HPDE6-E6E7 (cell line): ENCODE data around the gene COASY.
"Not testable (repeated sequence)": the region's sequence is repeated elsewhere in the genome, so short reads cannot be mapped to it uniquely, and the experiment has no call there.

Experiments used
- DNase-seq: peaks from one replicate; pipeline ENCODE4 v3.0.0; 2011; ENCODE audit warnings: missing footprints; ENCODE audit errors: extremely low spot score

The COASY gene

GRCh38 chr17:42574463-42574862 is 12.5 kb downstream of the COASY start:
- DNase-seq: no peak

- no peak for DNase-seq
Observed at GRCh38 chr17:42577140-42577531, 15.2 kb downstream of the COASY start.

- peak; percentile 97 for DNase-seq
Observed at GRCh38 chr17:42577532-42578281, 15.8 kb downstream of the COASY start, which contains the start of gene PSMC3IP. TSS of gene PSMC3IP (minus strand) at chr17:42577729. CDS start at chr17:42577686, 43 bp downstream.

- DNase-seq: peak; percentile 76
Observed at GRCh38 chr17:42578282-42578869, 16.4 kb downstream of the COASY start.

GRCh38 chr17:42579794-42580551 is 18.0 kb downstream of the COASY start:
- DNase-seq: no peak

GRCh38 chr17:42581744-42582270 is 19.9 kb downstream of the COASY start:
- no peak for DNase-seq

GRCh38 chr17:42584880-42585279 is 22.9 kb downstream of the COASY start:
- no peak for DNase-seq

- DNase-seq: no peak
Observed at GRCh38 chr17:42585353-42585752, 23.4 kb downstream of the COASY start.

GRCh38 chr17:42586514-42587230 is 24.7 kb downstream of the COASY start:
- peak; percentile 96 for DNase-seq

- DNase-seq: no peak
Observed at GRCh38 chr17:42590886-42591285, 28.9 kb downstream of the COASY start.

GRCh38 chr17:42591411-42591810 is 29.5 kb downstream of the COASY start:
- DNase-seq: no peak

- DNase-seq: no peak
Observed at GRCh38 chr17:42596386-42596785, 34.4 kb downstream of the COASY start.

- DNase-seq: no peak
Observed at GRCh38 chr17:42598905-42599304, 37.0 kb downstream of the COASY start.

- no peak for DNase-seq
Observed at GRCh38 chr17:42603318-42603717, 41.4 kb downstream of the COASY start.

GRCh38 chr17:42607769-42608168 is 45.8 kb downstream of the COASY start:
- DNase-seq: no peak

GRCh38 chr17:42608305-42609181 is 46.6 kb downstream of the COASY start:
- DNase-seq: peak; percentile 76

GRCh38 chr17:42609182-42609813 is 47.4 kb downstream of the COASY start, which contains the start of the genes RETREG3 and TUBG1:
TSS of gene RETREG3 (minus strand) at chr17:42609374. CDS start at chr17:42609324, 50 bp downstream.
TSS of gene TUBG1 (plus strand) at chr17:42609683. CDS start at chr17:42609738, 55 bp downstream.
- DNase-seq: peak; percentile 99

GRCh38 chr17:42609814-42610801 is 48.2 kb downstream of the COASY start:
- not testable (repeated sequence) for DNase-seq

GRCh38 chr17:42612013-42612412 is 50.1 kb downstream of the COASY start:
- DNase-seq: no peak
